ENCODE results near the gene BMI1. TPM values are rescaled to one million over a fixed set of nuclear protein-coding genes. Genes with fewer than 3 reads are reported as not detected.
A peak's percentile ranks its signal among the peaks of the same experiment; 100 is the strongest.

BMI1 gene
- total RNA-seq = 10 to 100 TPM; 27.2 to 48.5 (median 31.1) TPM
- 10 to 100 TPM; 10.6 to 35.4 TPM for polyA plus RNA-seq
- long read RNA-seq, donor 1, transcript BMI1-201 (10 exons, 3,428 nt) = major isoform, 46 of 56 reads
- long read RNA-seq, donor 1, partial matches to known transcripts = 3 of 56 reads
- long read RNA-seq, donor 1, other reads (novel, unspliced or antisense) = 7 of 56 reads
- long read RNA-seq, donor 2, transcript BMI1-201 (10 exons, 3,428 nt) = major isoform, 10 of 16 reads
- long read RNA-seq, donor 2, partial matches to known transcripts = 0 of 16 reads
- long read RNA-seq, donor 2, other reads (novel, unspliced or antisense) = 6 of 16 reads
- long read RNA-seq, donor 3, transcript BMI1-201 (10 exons, 3,428 nt) = major isoform, 48 of 57 reads
- long read RNA-seq, donor 3, partial matches to known transcripts = 0 of 57 reads
- long read RNA-seq, donor 3, other reads (novel, unspliced or antisense) = 9 of 57 reads

- H3K4me3 ChIP-seq = peak within 1 kb of the TSS; percentile 50 to 97 (median 90)
- WGBS, 4 donors = 0 to 1% (median 0%) methylated on average over 29 to 85 of the region's 85 CpGs; no CpG with 5 or more reads in 1 of the 4 donors
- intact Hi-C loops (cut with DNase I) = loop anchor here in 8 of 10 donors (2.0 to 10.0 kb wide), 10 partner anchors 20 to 796 kb away; partner anchors contain the start of genes DNAJC1 (in 3 of the 8), MLLT10 (in 1 of the 8), PIP4K2A (in 1 of the 8) and SKIDA1 (in 1 of the 8)
- H3K4me1 ChIP-seq = peaks cover 0 to 64% (median 48%) of the 10 kb centered on the region in 12 donors
- H3K9me3 ChIP-seq = no peaks in the 10 kb centered on the region
- peaks cover 0 to 29% (median 0%) of the 10 kb centered on the region in 9 donors for H3K27me3 ChIP-seq
- TF ChIP-seq CTCF (IDR thresholded peaks at IDR 0.05) = no peak
- TF ChIP-seq POLR2A (IDR thresholded peaks at IDR 0.05) = no peak
- ATAC-seq (peak; percentile 77 to 80 (median 78)), DNase-seq (peak; percentile 75 to 89 (median 86))
- H3K27ac ChIP-seq = peak within 1 kb of the TSS; percentile 85 to 98 (median 96)
- no peaks in the 10 kb centered on the region for H3K36me3 ChIP-seq
Measured at GRCh38 chr10:22320591-22321155, at the start of gene BMI1. Gene BMI1, plus strand, starts transcription at chr10:22321099. Its CDS starts 5,351 bp downstream, at chr10:22326450.

- DNase-seq (no peak), ATAC-seq (no peak)
- Histone ChIP-seq H3K36me3 (no peaks in the 10 kb centered on the region), H3K4me3 (no peak overlapping the region), H3K9me3 (no peaks in the 10 kb centered on the region), H3K4me1 (no peaks in the 10 kb centered on the region), H3K27me3 (peaks cover 0 to 6% (median 0%) of the 10 kb centered on the region in 9 donors), H3K27ac (no peak overlapping the region)
- intact Hi-C loops (cut with DNase I) = no loop called here
- WGBS, 4 donors = 90 to 96% (median 93%) methylated on average over 6 of the region's 6 CpGs
- no peak for TF ChIP-seq CTCF (IDR thresholded peaks at IDR 0.05)
- TF ChIP-seq POLR2A (IDR thresholded peaks at IDR 0.05) = no peak
Measured at GRCh38 chr10:22271786-22272185, 49.1 kb upstream of the BMI1 start.

GRCh38 chr10:22278441-22278782 lies 42.5 kb upstream of the BMI1 start:
- Histone ChIP-seq H3K27me3 (peaks cover 0 to 20% (median 0%) of the 10 kb centered on the region in 9 donors), H3K4me1 (no peaks in the 10 kb centered on the region), H3K9me3 (no peaks in the 10 kb centered on the region), H3K36me3 (no peaks in the 10 kb centered on the region), H3K27ac (no peak overlapping the region), H3K4me3 (no peak overlapping the region)
- TF ChIP-seq CTCF (IDR thresholded peaks at IDR 0.05) = no peak
- WGBS, 4 donors = 95 to 97% (median 97%) methylated on average over 4 of the region's 4 CpGs
- DNase-seq = no peak
- intact Hi-C loops (cut with DNase I) = no loop called here
- ATAC-seq = no peak

- Histone ChIP-seq H3K9me3 (no peaks in the 10 kb centered on the region), H3K4me3 (no peak overlapping the region), H3K4me1 (no peaks in the 10 kb centered on the region), H3K36me3 (no peaks in the 10 kb centered on the region), H3K27me3 (peaks cover 0 to 20% (median 0%) of the 10 kb centered on the region in 9 donors), H3K27ac (no peak overlapping the region)
- DNase-seq (no peak), ATAC-seq (no peak)
- WGBS, 4 donors = 34 to 55% (median 42%) methylated on average over 6 of the region's 6 CpGs
- TF ChIP-seq POLR2A (IDR thresholded peaks at IDR 0.05) (no peak), CTCF (IDR thresholded peaks at IDR 0.05) (no peak)
- intact Hi-C loops (cut with DNase I) = no loop called here
Measured at GRCh38 chr10:22280078-22280477, 40.8 kb upstream of the BMI1 start.
